VCaP (cell line): ENCODE results near the gene STYXL1.

Source experiments
- H3K27ac ChIP-seq: fragments of 450-650 bp; 2 replicates; pipeline ENCODE4 v1.5.1; 2017
- CTCF ChIP-seq: fragments of 450-650 bp; conservative IDR thresholded peaks from 2 replicates; pipeline ENCODE4 v1.5.1; 2017; ENCODE audit warnings: mild to moderate bottlenecking, moderate library complexity

The STYXL1 gene

DNA sequence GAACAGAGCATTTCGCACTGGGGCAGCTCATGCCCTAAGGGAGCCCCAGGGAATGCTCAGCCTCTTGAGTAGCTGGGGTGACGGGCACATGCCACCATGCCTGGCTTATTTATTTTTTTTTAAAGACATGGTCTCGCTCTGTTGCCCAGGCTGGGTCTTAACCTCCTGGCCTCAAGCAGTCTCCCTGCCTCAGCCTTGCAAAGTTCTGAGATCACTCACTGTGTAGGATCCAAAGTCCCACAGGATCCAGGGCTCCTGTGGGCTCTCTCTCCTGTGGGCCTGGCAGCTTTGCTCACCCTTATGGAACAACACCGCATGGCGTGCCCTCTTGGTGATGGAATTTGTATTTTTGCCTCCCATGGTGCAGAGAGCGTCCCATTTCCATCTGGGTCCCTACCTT is 87.4 kb downstream of the STYXL1 start:
- peak overlapping the region; percentile 81; the same call in 1 of the 2 replicates for H3K27ac ChIP-seq
- no peak for TF ChIP-seq CTCF

- TF ChIP-seq CTCF = no peak
- H3K27ac ChIP-seq = peak overlapping the region; percentile 81
Observed at GRCh38 chr7:75958802-75959543, 88.8 kb downstream of the STYXL1 start.

GRCh38 chr7:75957021-75957736 is 90.6 kb downstream of the STYXL1 start:
- H3K27ac ChIP-seq = peak overlapping the region; percentile 81

GRCh38 chr7:75955331-75955955 is 92.4 kb downstream of the STYXL1 start:
- no peak for TF ChIP-seq CTCF
- H3K27ac ChIP-seq = peak overlapping the region; percentile 81; the same call in 1 of the 2 replicates

More at GRCh38 chr7:75957021-75957736, 90.6 kb downstream of the STYXL1 start:
- no peak for TF ChIP-seq CTCF

- no peak for TF ChIP-seq CTCF
- H3K27ac ChIP-seq = no peak overlapping the region
Observed at GRCh38 chr7:75953931-75954330, 93.9 kb downstream of the STYXL1 start.

- TF ChIP-seq CTCF = no peak
- no peak overlapping the region for H3K27ac ChIP-seq
Observed at GRCh38 chr7:75953431-75953830, 94.4 kb downstream of the STYXL1 start.

GRCh38 chr7:75951506-75951905 is 96.3 kb downstream of the STYXL1 start:
- TF ChIP-seq CTCF = no peak
- peak overlapping the region; percentile 73 for H3K27ac ChIP-seq
